Measurements from ENCODE around the gene ANKRD33B.

- TF ChIP-seq CTCF (IDR thresholded peaks at IDR 0.05) (no peak), POLR2A (IDR thresholded peaks at IDR 0.05) (no peak)
Measured at GRCh38 chr5:10680876-10681481, 117.1 kb downstream of the ANKRD33B start.

All from suprapubic skin (tissue), 3 donors.